Caco-2 (cell line): ENCODE data around the gene ABCA7. TPM values are rescaled to one million over a fixed set of nuclear protein-coding genes. Genes with fewer than 3 reads are reported as not detected.

Source experiments
- BruUV-seq: library from RNA; stranded (reverse); fragments of 400-500 nt; replicated peaks from 2 replicates; lab custom pipeline; 2021; lab: Mats Ljungman, UMichigan
- CTCF ChIA-PET: fragments of 300-600 bp; sonication (Branson Sonifier 250); formaldehyde crosslinking; loops from one replicate; lab custom pipeline; 2022; ENCODE audit warnings: antibody characterized with exemption; lab: Charles Lee
- POLR2A ChIA-PET: fragments of 300-600 bp; sonication (Branson Sonifier 250); formaldehyde crosslinking; loops from one replicate; lab custom pipeline; 2022; ENCODE audit warnings: antibody characterized with exemption; lab: Charles Lee
- DNase-seq, 2 experiments: peaks; one replicate each; pipeline versions ENCODE4 v3.0.0 to v3.0.0-alpha.2; 2020 to 2022
- H3K27me3 ChIP-seq: replicated peaks from 2 replicates; pipeline ENCODE4 v1.6.0; 2011; ENCODE audit warnings: low read length; ENCODE audit not compliant: control insufficient read depth, insufficient read depth
- H3K36me3 ChIP-seq: 2 replicates; pipeline ENCODE4 v1.5.1; 2011; ENCODE audit warnings: low read length; ENCODE audit not compliant: control insufficient read depth, insufficient read depth
- H3K4me1 ChIP-seq: fragments of 250-450 bp; sonication (Bioruptor Pico); 2 replicates; pipeline ENCODE4 v1.5.1; 2020; ENCODE audit warnings: mild to moderate bottlenecking
- H3K4me3 ChIP-seq: 2 replicates; pipeline ENCODE4 v1.5.1; 2011; ENCODE audit warnings: low read depth, mild to moderate bottlenecking, control low read depth, low read length
- H3K9me3 ChIP-seq: fragments of 250-450 bp; sonication (Bioruptor Pico); 2 replicates; pipeline ENCODE4 v1.5.1; 2020; ENCODE audit warnings: mild to moderate bottlenecking, moderate library complexity
- H3K27ac Mint-ChIP-seq: one replicate; pipeline ENCODE4 v1.8.0; 2022; ENCODE audit warnings: mixed read lengths; ENCODE audit not compliant: unreplicated experiment
- H3K27me3 Mint-ChIP-seq: one replicate; pipeline ENCODE4 v1.8.0; 2022; ENCODE audit warnings: mixed read lengths; ENCODE audit not compliant: insufficient read depth, unreplicated experiment
- H3K36me3 Mint-ChIP-seq: one replicate; pipeline ENCODE4 v1.8.0; 2022; ENCODE audit warnings: mild to moderate bottlenecking, mixed read lengths; ENCODE audit not compliant: insufficient read depth, unreplicated experiment
- H3K4me1 Mint-ChIP-seq: one replicate; pipeline ENCODE4 v1.8.0; 2022; ENCODE audit warnings: low read depth, mixed read lengths; ENCODE audit not compliant: unreplicated experiment
- H3K4me3 Mint-ChIP-seq: one replicate; pipeline ENCODE4 v1.8.0; 2022; ENCODE audit warnings: mild to moderate bottlenecking, moderate library complexity, mixed read lengths; ENCODE audit not compliant: unreplicated experiment
- H3K9me3 Mint-ChIP-seq: one replicate; pipeline ENCODE4 v1.8.0; 2022; ENCODE audit warnings: mixed read lengths; ENCODE audit not compliant: unreplicated experiment
- intact Hi-C: fragments of 100-400 bp; cut with micrococcal nuclease; formaldehyde crosslinking; loops from one replicate; pipeline ENCODE4 v1.10.0; 2022; ENCODE audit not compliant: unreplicated experiment
- total RNA-seq: library from RNA; stranded (reverse); gene quantifications from 2 replicates; pipeline ENCODE4 v1.2.3, GENCODE V29; 2022
- TF ChIP-seq, protein P1 (sequence below), 2 experiments: fragments of 200-600 bp in 1 of 2; IDR thresholded peaks; 1 replicate in 1 of 2; 2 replicates in 1 of 2; pipeline versions ENCODE4 v1.5.1 to v1.8.0; 2011 to 2022; ENCODE audit warnings: antibody characterized with exemption in 1 of 2, control low read depth in 1 of 2, inconsistent platforms in 1 of 2, low read depth in 1 of 2, low read length in 1 of 2, mild to moderate bottlenecking in 1 of 2, moderate library complexity in 1 of 2; ENCODE audit not compliant: insufficient read depth in 1 of 2, severe bottlenecking in 1 of 2, unreplicated experiment in 1 of 2

ABCA7 gene
- total RNA-seq, 1 experiment from 2014 or later: 45.9 TPM

DNA sequence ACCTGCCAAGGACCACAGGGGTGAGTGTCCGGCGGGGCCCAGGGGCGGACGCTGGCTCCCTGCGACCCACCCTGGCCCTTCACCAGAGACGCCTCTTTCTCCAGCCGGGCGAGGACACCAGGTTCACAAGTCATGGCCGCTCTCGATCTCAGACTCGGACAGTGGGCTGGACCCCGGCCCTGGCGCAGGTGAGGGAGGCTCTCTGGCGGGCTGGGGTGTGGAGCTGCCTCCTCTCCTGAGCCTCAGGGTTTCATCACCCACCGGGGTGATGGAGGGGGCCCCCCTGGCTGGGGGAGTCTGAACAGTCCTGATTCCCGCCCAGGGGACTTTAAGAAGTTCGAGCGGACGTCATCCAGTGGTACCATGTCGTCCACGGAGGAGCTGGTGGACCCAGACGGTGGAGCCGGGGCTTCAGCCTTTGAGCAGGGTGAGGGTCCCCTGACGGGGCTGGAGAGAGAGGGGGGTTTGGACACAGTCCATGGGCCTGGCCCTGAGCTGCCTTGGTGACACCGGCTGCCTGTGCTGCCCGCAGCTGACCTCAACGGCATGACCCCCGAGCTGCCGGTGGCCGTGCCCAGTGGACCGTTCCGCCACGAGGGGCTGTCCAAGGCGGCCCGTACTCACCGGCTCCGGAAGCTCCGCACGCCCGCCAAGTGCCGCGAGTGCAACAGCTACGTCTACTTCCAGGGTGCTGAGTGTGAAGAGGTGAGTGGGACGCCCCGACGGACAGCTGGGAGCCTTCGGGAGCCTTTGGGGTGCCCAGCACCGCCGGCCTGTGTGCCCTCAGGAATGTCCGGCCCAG lies 40.7 kb downstream of the ABCA7 start:
- TF ChIP-seq, protein P1, sequence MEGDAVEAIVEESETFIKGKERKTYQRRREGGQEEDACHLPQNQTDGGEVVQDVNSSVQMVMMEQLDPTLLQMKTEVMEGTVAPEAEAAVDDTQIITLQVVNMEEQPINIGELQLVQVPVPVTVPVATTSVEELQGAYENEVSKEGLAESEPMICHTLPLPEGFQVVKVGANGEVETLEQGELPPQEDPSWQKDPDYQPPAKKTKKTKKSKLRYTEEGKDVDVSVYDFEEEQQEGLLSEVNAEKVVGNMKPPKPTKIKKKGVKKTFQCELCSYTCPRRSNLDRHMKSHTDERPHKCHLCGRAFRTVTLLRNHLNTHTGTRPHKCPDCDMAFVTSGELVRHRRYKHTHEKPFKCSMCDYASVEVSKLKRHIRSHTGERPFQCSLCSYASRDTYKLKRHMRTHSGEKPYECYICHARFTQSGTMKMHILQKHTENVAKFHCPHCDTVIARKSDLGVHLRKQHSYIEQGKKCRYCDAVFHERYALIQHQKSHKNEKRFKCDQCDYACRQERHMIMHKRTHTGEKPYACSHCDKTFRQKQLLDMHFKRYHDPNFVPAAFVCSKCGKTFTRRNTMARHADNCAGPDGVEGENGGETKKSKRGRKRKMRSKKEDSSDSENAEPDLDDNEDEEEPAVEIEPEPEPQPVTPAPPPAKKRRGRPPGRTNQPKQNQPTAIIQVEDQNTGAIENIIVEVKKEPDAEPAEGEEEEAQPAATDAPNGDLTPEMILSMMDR (IDR thresholded peaks at IDR 0.05; ENCODE audit: insufficient read depth in 1 of 2, low read depth in 1 of 2, low read length in 1 of 2, severe bottlenecking in 1 of 2, unreplicated experiment in 1 of 2): no peak
- Histone ChIP-seq H3K36me3 (no peaks in the 10 kb centered on the region), H3K4me1 (0 out of 2 replicates have a peak, but pooled peaks cover 4% of the 10 kb centered on the region), H3K9me3 (no peaks in the 10 kb centered on the region), H3K27me3 (no peaks in the 10 kb centered on the region), H3K4me3 (no peak overlapping the region)
- intact Hi-C loops: no loop called here
- Mint-ChIP-seq H3K4me1 (peaks cover 5% of the 10 kb centered on the region), H3K27me3 (no peaks in the 10 kb centered on the region), H3K27ac (no peak overlapping the region), H3K9me3 (no peaks in the 10 kb centered on the region), H3K36me3 (peaks cover 71% of the 10 kb centered on the region), H3K4me3 (no peak overlapping the region)
- no peak for DNase-seq
- no TSS peak for BruUV-seq
- ChIA-PET POLR2A (no interaction called here), CTCF (no interaction called here)

DNA sequence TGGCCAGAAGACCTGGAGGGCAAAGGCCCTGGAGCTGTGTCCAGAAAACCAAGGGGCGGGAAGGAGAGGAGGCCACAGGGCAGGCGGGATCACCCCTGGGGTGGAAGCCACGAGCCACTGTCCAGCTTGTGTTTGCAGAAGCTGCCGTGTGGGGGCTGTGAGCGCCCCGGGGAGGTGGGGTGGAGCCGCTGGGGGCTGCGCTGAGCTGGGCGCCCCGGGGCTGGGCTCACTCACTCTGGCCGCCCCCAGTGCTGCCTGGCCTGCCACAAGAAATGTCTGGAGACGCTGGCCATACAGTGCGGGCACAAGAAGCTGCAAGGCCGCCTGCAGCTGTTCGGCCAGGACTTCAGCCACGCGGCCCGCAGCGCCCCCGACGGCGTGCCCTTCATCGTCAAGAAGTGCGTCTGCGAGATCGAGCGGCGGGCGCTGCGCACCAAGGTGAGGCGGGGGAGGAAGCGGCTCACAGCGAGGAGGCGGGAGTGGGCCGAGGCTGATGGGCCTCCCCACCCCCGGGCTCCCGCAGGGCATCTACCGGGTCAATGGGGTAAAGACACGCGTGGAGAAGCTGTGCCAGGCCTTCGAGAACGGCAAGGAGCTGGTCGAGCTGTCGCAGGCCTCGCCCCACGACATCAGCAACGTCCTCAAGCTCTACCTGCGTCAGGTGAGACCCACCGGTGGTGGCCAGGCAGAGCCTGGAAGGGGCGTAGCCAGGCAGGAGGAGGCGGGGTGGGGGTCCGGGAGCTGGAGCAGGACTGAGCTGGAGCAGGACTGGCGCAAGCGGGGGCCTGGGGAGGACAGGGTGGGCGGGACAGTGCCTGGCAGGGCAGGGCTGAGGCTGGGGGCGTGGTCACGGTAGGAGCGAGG lies 41.6 kb downstream of the ABCA7 start:
- Mint-ChIP-seq H3K4me3 (no peak overlapping the region), H3K36me3 (peaks cover 76% of the 10 kb centered on the region), H3K27ac (no peak overlapping the region), H3K27me3 (no peaks in the 10 kb centered on the region), H3K9me3 (no peaks in the 10 kb centered on the region), H3K4me1 (no peaks in the 10 kb centered on the region)
- H3K27me3 ChIP-seq: no peaks in the 10 kb centered on the region
- TF ChIP-seq, protein P1 (IDR thresholded peaks at IDR 0.05; ENCODE audit: insufficient read depth in 1 of 2, low read depth in 1 of 2, low read length in 1 of 2, severe bottlenecking in 1 of 2, unreplicated experiment in 1 of 2): no peak
- no peaks in the 10 kb centered on the region for H3K4me1 ChIP-seq
- H3K36me3 ChIP-seq: no peaks in the 10 kb centered on the region
- DNase-seq: no peak
- ChIA-PET POLR2A (no interaction called here), CTCF (no interaction called here)
- BruUV-seq: no TSS peak
- intact Hi-C loops: no loop called here
- H3K4me3 ChIP-seq: no peak overlapping the region
- no peaks in the 10 kb centered on the region for H3K9me3 ChIP-seq

DNA sequence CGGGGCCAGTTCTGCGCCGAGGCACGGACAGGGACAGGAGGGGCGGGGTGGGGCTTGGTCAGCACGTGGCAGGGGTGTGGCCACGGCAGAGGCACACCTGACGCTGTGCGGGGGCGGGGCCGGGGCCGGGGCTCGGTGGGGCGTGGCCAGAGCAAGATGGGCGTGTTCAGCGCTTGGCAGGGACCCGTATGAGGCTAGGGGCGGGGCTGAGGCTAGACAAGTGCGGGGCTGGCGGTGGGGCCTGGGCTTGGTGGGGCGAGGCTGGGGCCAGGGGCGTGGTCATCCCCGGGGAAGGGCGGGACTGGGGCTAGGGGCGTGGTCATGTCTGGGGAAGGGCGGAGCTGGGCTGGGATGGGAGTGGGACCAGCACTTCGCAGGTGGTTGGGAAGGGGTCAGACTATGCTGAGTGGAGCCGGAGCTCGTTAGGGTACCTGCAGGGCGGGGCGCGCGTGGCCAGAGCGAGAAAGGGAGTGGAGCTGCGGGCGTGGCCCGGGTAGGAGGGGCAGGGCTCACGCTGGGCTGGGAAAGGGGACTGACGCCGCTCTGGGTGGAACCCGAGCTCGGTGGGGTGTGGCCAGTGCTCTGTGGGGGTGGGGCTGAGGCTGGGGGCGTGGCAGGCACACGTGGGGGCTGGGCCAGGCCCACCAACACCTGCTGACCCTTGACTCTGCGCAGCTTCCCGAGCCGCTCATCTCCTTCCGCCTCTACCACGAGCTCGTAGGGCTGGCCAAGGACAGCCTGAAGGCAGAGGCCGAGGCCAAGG lies 42.4 kb downstream of the ABCA7 start:
- ChIA-PET CTCF (interaction anchor here (0.6 kb wide), 2 partner anchors 61 to 70 kb away, joined by 4 read pairs; no protein-coding TSS in a partner anchor), POLR2A (no interaction called here)
- Histone ChIP-seq H3K4me1 (no peaks in the 10 kb centered on the region), H3K36me3 (no peaks in the 10 kb centered on the region), H3K4me3 (no peak overlapping the region), H3K9me3 (no peaks in the 10 kb centered on the region), H3K27me3 (no peaks in the 10 kb centered on the region)
- no peaks in the 10 kb centered on the region for H3K4me1 Mint-ChIP-seq
- H3K36me3 Mint-ChIP-seq: peaks cover 77% of the 10 kb centered on the region
- H3K9me3 Mint-ChIP-seq: no peaks in the 10 kb centered on the region
- BruUV-seq: no TSS peak
- TF ChIP-seq, protein P1 (IDR thresholded peaks at IDR 0.05; ENCODE audit: insufficient read depth in 1 of 2, low read depth in 1 of 2, low read length in 1 of 2, severe bottlenecking in 1 of 2, unreplicated experiment in 1 of 2): no peak
- DNase-seq: peak; percentile 53 to 70
- intact Hi-C loops: no loop called here
- H3K4me3 Mint-ChIP-seq: no peak overlapping the region
- no peaks in the 10 kb centered on the region for H3K27me3 Mint-ChIP-seq
- no peak overlapping the region for H3K27ac Mint-ChIP-seq
